Spleen (tissue), 7 donors: ENCODE data around the gene INPP4A.

Source experiments
- POLR2AphosphoS5 ChIP-seq, 3 donors: sonication (generic); formaldehyde crosslinking; IDR thresholded peaks; one replicate each; pipeline ENCODE4 v1.5.1; 2017; ENCODE audit warnings: antibody characterized with exemption in 3 of 3
- TF ChIP-seq, protein P1 (sequence below), 11 experiments: fragments of 200-600 bp in 7 of 11; fragments of 450-650 bp in 4 of 11; sonication (generic) in 4 of 11; IDR thresholded peaks in 8 of 11; conservative IDR thresholded peaks in 3 of 11; 1 replicate in 7 of 11; 2 replicates in 4 of 11; pipeline versions ENCODE4 v1.4.0 to v1.8.0; 2016 to 2021; ENCODE audit warnings: antibody characterized with exemption in 11 of 11, inconsistent platforms in 4 of 11, mild to moderate bottlenecking in 1 of 11
- donor health status: DM: no; HTN: no; CAD: no; lungs with moderate emphysema.
- donor health status: DM: no; HTN: no; CAD: no.
- donor health status: DM: no; HTN: no; CAD: no.

DNA sequence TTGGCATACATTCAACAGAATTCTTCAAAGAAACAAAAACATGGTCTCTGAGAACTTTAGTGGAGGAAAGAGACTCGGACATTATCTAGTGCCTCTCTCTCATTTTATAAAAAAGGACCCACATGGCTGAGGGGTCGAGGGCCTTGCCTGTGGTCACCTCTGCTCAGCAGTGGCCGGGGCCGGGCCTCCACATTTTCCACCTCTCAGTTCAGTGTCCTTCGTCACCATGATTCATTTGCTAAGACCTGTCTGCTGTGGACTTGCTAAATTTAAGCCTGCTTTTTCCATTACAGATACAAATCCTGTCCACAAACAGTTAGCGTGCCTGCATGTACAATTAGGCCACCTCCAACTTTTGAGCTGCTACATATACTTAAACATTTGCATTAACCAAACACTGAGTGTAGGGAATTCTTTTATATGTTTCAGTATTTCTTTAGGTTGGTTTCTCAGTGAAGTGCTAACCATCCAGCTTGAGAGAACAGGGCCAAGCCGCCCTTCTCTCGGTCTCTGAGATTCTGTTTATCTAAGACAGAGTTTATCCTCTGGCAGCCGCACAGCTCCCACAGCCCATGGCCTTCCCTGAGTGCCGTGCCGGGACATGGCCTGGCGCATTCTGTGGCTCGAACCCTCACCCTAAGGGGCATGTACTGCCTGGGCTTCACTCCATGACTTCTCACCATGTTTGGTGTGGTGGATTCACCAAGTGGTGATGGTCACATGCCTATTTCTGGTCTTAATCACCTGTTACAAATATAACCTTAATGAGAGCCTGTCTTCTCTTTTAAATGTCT is 117.4 kb downstream of the INPP4A start:
- TF ChIP-seq, protein P1, sequence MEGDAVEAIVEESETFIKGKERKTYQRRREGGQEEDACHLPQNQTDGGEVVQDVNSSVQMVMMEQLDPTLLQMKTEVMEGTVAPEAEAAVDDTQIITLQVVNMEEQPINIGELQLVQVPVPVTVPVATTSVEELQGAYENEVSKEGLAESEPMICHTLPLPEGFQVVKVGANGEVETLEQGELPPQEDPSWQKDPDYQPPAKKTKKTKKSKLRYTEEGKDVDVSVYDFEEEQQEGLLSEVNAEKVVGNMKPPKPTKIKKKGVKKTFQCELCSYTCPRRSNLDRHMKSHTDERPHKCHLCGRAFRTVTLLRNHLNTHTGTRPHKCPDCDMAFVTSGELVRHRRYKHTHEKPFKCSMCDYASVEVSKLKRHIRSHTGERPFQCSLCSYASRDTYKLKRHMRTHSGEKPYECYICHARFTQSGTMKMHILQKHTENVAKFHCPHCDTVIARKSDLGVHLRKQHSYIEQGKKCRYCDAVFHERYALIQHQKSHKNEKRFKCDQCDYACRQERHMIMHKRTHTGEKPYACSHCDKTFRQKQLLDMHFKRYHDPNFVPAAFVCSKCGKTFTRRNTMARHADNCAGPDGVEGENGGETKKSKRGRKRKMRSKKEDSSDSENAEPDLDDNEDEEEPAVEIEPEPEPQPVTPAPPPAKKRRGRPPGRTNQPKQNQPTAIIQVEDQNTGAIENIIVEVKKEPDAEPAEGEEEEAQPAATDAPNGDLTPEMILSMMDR (IDR thresholded peaks at IDR 0.05 in 8 of 11, conservative IDR thresholded peaks at IDR 0.05 in 3 of 11) = no peak
- no peak for TF ChIP-seq POLR2AphosphoS5 (IDR thresholded peaks at IDR 0.05)
